ENCODE measurements around the gene PTPN21. TPM values are rescaled to one million over a fixed set of nuclear protein-coding genes. Genes with fewer than 3 reads are reported as not detected.

The PTPN21 gene
- polyA plus RNA-seq, 1 of the 3 experiments (the other 2 are of a cell fraction) = 5.6 TPM

- H4K20me1 ChIP-seq (ENCODE audit: insufficient read depth) = no peaks in the 10 kb centered on the region
- peaks cover 22% of the 10 kb centered on the region for H3F3A ChIP-seq (replicated peaks; ENCODE audit: insufficient read depth)
- no peak overlapping the region for H3K4me3 ChIP-seq (ENCODE audit: low read depth in 2 of 2, low read length in 1 of 2)
- H3K79me2 ChIP-seq (ENCODE audit: insufficient read depth) = no peaks in the 10 kb centered on the region; the same call in 1 of the 2 replicates
- H3K9me2 ChIP-seq = no peaks in the 10 kb centered on the region
- no peak overlapping the region for H3K9ac ChIP-seq
- H3K9me3 ChIP-seq = no peaks in the 10 kb centered on the region
- DNase-seq = no peak
- H3K36me3 ChIP-seq (replicated peaks in 1 of 2; ENCODE audit: control insufficient read depth in 1 of 2, insufficient read depth in 2 of 2, low read length in 1 of 2) = peaks cover 71 to 74% of the 10 kb centered on the region in 2 experiments
- no peak overlapping the region for H2AFZ ChIP-seq (ENCODE audit: low read depth)
- ChIA-PET POLR2A (no interaction called here), CTCF (interaction anchor here (0.8 to 1.9 kb wide), 2 partner anchors 25 to 279 kb away, joined by 3 to 5 read pairs; no protein-coding TSS in a partner anchor)
- 75% methylated on average over 1 of the region's 1 CpG for WGBS (ENCODE audit: low lambda C conversion rate)
- H3K4me1 ChIP-seq (ENCODE audit: control insufficient read depth in 1 of 2, insufficient read depth in 2 of 2, low read depth in 1 of 2, low read length in 1 of 2) = peaks cover 0 to 6% of the 10 kb centered on the region in 2 experiments; a peak in 1 of 4 replicates
- TF ChIP-seq ZBTB33 (IDR thresholded peaks at IDR 0.05; ENCODE audit: borderline replicate concordance, low read depth) = no peak
- no peak for TF ChIP-seq GABPA (IDR thresholded peaks at IDR 0.05; ENCODE audit: low read depth)
- no peak for TF ChIP-seq TCF12 (IDR thresholded peaks at IDR 0.05)
- no peak for TF ChIP-seq RFX5 (IDR thresholded peaks at IDR 0.05; ENCODE audit: low read length)
- no peak for TF ChIP-seq RAD21 (IDR thresholded peaks at IDR 0.05; ENCODE audit: low read length)
- TF ChIP-seq RXRA (IDR thresholded peaks at IDR 0.05; ENCODE audit: borderline replicate concordance, low read depth) = no peak
- no peak for TF ChIP-seq MXI1 (IDR thresholded peaks at IDR 0.05; ENCODE audit: low read depth, low read length)
- TF ChIP-seq FOXJ3 (CRISPR knock-in tag; IDR thresholded peaks at IDR 0.05) = no peak
- no peak for TF ChIP-seq YY1 (IDR thresholded peaks at IDR 0.05; ENCODE audit: low read depth)
- TF ChIP-seq EP300 (IDR thresholded peaks at IDR 0.05; ENCODE audit: borderline replicate concordance in 1 of 2, low read depth in 1 of 2, low read length in 1 of 2) = no peak
- TF ChIP-seq ELF1 (IDR thresholded peaks at IDR 0.05) = no peak
- no peaks in the 10 kb centered on the region for H3K27me3 ChIP-seq (ENCODE audit: insufficient read depth)
- 0 out of 4 replicates have a peak overlapping the region, but pooled peaks of 1 of the 2 experiments have one; percentile 1 for H3K27ac ChIP-seq (ENCODE audit: low read depth in 2 of 2, low read length in 1 of 2)
- H3K4me2 ChIP-seq = peak overlapping the region; percentile 13; the same call in 1 of the 2 replicates
Measured at GRCh38 chr14:88468406-88468805, 86.4 kb downstream of the PTPN21 start.

- no peak overlapping the region for H3K9ac ChIP-seq
- no peaks in the 10 kb centered on the region for H3K79me2 ChIP-seq (ENCODE audit: insufficient read depth)
- TF ChIP-seq CTCF (IDR thresholded peaks at IDR 0.05) (peak; percentile 50), ELF1 (IDR thresholded peaks at IDR 0.05) (no peak)
- no peak overlapping the region for H2AFZ ChIP-seq (ENCODE audit: low read depth)
- ChIA-PET POLR2A (no interaction called here), CTCF (interaction anchor here (0.9 to 2.0 kb wide), 4 partner anchors 9 to 38 kb away, joined by 3 to 5 read pairs (median 4); no protein-coding TSS in a partner anchor)
- H3K4me2 ChIP-seq = no peak overlapping the region
- H3K9me3 ChIP-seq = no peaks in the 10 kb centered on the region
- no peaks in the 10 kb centered on the region for H3K9me2 ChIP-seq
- H3K4me1 ChIP-seq (ENCODE audit: control insufficient read depth in 1 of 2, insufficient read depth in 2 of 2, low read depth in 1 of 2, low read length in 1 of 2) = no peaks in the 10 kb centered on the region
- H3K27ac ChIP-seq (ENCODE audit: low read depth in 2 of 2, low read length in 1 of 2) = no peak overlapping the region
- H3K4me3 ChIP-seq (ENCODE audit: low read depth in 2 of 2, low read length in 1 of 2) = no peak overlapping the region
- 84% methylated on average over 4 of the region's 4 CpGs for WGBS (ENCODE audit: low lambda C conversion rate)
- peaks cover 8% of the 10 kb centered on the region for H3F3A ChIP-seq (replicated peaks; ENCODE audit: insufficient read depth)
- peaks cover 37 to 59% of the 10 kb centered on the region in 2 experiments for H3K36me3 ChIP-seq (replicated peaks in 1 of 2; ENCODE audit: control insufficient read depth in 1 of 2, insufficient read depth in 2 of 2, low read length in 1 of 2)
- no peaks in the 10 kb centered on the region for H3K27me3 ChIP-seq (ENCODE audit: insufficient read depth)
- no peaks in the 10 kb centered on the region for H4K20me1 ChIP-seq (ENCODE audit: insufficient read depth)
- DNase-seq = no peak
Measured at GRCh38 chr14:88463318-88463717, 91.5 kb downstream of the PTPN21 start.

Data from SK-N-SH (cell line).